ENCODE data around the gene MAML3.

GRCh38 chr4:139743027-139743426, 411.0 kb downstream of the MAML3 start:
- TF ChIP-seq EZH2 (IDR thresholded peaks at IDR 0.05; ENCODE audit: low read depth, unreplicated experiment) (no peak), CTCF (conservative IDR thresholded peaks at IDR 0.05; ENCODE audit: low read depth in 2 of 2) (no peak), ZNF114 (CRISPR knock-in tag; IDR thresholded peaks at IDR 0.05) (no peak), REST (IDR thresholded peaks at IDR 0.05; ENCODE audit: unreplicated experiment) (no peak), CREB1 (CRISPR knock-in tag; IDR thresholded peaks at IDR 0.05; ENCODE audit: low read depth) (no peak), POLR2AphosphoS5 (IDR thresholded peaks at IDR 0.05; ENCODE audit: low read depth) (no peak), ZNF462 (CRISPR knock-in tag; IDR thresholded peaks at IDR 0.05) (no peak)
